Activated CD8-positive, alpha-beta T cell treated with anti-CD3 and anti-CD28 coated beads for 36 hours (primary cell): Measurements from ENCODE around the gene ELFN2. TPM values are rescaled to one million over a fixed set of nuclear protein-coding genes. Genes with fewer than 3 reads are reported as not detected.

Source experiments
- ATAC-seq: fragments of 200-7000 bp; cut with Tn5 transposase; one replicate; pipeline ENCODE4 v1.10.0; 2021; ENCODE audit warnings: mild to moderate bottlenecking, moderate library complexity
- CTCF ChIA-PET: fragments of 350-600 bp; sonication (Branson Sonifier 250); formaldehyde crosslinking; loops from one replicate; lab custom pipeline; 2021; ENCODE audit warnings: antibody characterized with exemption; lab: Charles Lee
- POLR2A ChIA-PET: fragments of 350-600 bp; sonication (Branson Sonifier 250); formaldehyde crosslinking; loops from one replicate; lab custom pipeline; 2021; ENCODE audit warnings: antibody characterized with exemption; lab: Charles Lee
- DNase-seq: peaks from one replicate; pipeline ENCODE4 v3.0.0-alpha.2; 2020
- H3K27ac Mint-ChIP-seq: one replicate; pipeline ENCODE4 v1.8.0; 2021; ENCODE audit warnings: mild to moderate bottlenecking, mixed read lengths
- H3K27me3 Mint-ChIP-seq: one replicate; pipeline ENCODE4 v1.8.0; 2021; ENCODE audit warnings: mixed read lengths
- H3K36me3 Mint-ChIP-seq: one replicate; pipeline ENCODE4 v1.8.0; 2021; ENCODE audit warnings: low read depth, mixed read lengths
- H3K4me1 Mint-ChIP-seq: one replicate; pipeline ENCODE4 v1.8.0; 2021; ENCODE audit warnings: low read depth, mixed read lengths
- H3K4me3 Mint-ChIP-seq: one replicate; pipeline ENCODE4 v1.8.0; 2021; ENCODE audit warnings: mild to moderate bottlenecking, moderate library complexity, mixed read lengths
- H3K9me3 Mint-ChIP-seq: one replicate; pipeline ENCODE4 v1.8.0; 2021; ENCODE audit warnings: mixed read lengths
- intact Hi-C: fragments of 100-400 bp; cut with micrococcal nuclease; formaldehyde crosslinking; loops from one replicate; pipeline ENCODE4 v1.10.0; 2022
- total RNA-seq, 2 experiments: library from RNA; stranded (reverse); gene quantifications; one replicate each; pipeline ENCODE4 v1.2.3, GENCODE V29; 2021
- TF ChIP-seq, protein P1 (sequence below): fragments of 200-600 bp; IDR thresholded peaks from one replicate; pipeline ENCODE4 v1.8.0; 2022; ENCODE audit warnings: antibody characterized with exemption, mild to moderate bottlenecking

The ELFN2 gene
- total RNA-seq, 2 experiments from 2014 or later = 0.51 to 0.52 TPM

DNA sequence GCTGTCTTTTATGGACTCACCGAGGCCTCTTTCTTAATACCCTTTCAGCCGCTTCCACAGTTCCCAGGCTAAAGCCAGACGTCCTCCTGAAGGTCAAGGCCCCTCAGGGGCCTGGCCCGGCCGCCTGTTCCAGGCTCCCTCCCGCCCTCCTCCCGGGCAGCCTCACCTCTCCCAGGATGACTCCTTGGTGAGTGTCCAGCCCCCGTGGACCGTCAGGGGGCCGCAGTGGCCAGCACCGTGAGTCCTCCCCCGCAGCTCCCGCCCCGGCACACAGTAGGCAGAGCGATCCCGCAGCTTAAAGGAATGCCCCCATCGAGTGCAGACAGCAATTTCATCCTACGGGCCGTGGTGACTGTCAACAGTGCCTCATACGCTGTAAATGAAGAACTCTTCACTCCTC lies 32.9 kb downstream of the ELFN2 start:
- no peaks in the 10 kb centered on the region for H3K4me1 Mint-ChIP-seq
- H3K27me3 Mint-ChIP-seq = no peaks in the 10 kb centered on the region
- ATAC-seq = no peak
- H3K4me3 Mint-ChIP-seq = no peak overlapping the region
- TF ChIP-seq, protein P1, sequence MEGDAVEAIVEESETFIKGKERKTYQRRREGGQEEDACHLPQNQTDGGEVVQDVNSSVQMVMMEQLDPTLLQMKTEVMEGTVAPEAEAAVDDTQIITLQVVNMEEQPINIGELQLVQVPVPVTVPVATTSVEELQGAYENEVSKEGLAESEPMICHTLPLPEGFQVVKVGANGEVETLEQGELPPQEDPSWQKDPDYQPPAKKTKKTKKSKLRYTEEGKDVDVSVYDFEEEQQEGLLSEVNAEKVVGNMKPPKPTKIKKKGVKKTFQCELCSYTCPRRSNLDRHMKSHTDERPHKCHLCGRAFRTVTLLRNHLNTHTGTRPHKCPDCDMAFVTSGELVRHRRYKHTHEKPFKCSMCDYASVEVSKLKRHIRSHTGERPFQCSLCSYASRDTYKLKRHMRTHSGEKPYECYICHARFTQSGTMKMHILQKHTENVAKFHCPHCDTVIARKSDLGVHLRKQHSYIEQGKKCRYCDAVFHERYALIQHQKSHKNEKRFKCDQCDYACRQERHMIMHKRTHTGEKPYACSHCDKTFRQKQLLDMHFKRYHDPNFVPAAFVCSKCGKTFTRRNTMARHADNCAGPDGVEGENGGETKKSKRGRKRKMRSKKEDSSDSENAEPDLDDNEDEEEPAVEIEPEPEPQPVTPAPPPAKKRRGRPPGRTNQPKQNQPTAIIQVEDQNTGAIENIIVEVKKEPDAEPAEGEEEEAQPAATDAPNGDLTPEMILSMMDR = no peak
- intact Hi-C loops = loop anchor here (10.0 kb wide), 1 partner anchor 60 kb away; no protein-coding TSS in a partner anchor
- no peak overlapping the region for H3K27ac Mint-ChIP-seq
- H3K36me3 Mint-ChIP-seq = no peaks in the 10 kb centered on the region
- POLR2A ChIA-PET = no interaction called here
- H3K9me3 Mint-ChIP-seq = no peaks in the 10 kb centered on the region
- CTCF ChIA-PET = interaction anchor here (1.4 kb wide), 1 partner anchor 34 kb away, joined by 3 read pairs; no protein-coding TSS in a partner anchor
- no peak for DNase-seq

DNA sequence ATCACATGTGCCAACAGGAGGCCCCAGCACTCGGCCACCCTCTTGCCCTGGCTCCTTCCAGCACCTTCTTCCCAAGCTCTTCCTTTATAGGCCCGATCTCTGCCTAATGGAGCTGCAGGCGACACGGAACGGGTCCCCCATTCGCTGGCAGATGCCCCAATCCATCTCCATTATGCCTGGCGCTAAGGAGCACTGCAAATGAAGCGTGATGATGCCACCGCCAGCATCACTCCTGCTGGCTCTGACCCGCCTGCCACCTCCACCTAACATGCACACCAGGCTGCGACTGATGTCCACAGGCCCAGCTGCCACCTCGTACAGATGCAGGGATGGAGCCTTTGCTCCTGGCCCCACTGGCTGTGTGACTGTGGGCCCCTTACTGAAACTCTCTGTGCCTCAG lies 33.5 kb downstream of the ELFN2 start:
- Mint-ChIP-seq H3K27ac (no peak overlapping the region), H3K27me3 (no peaks in the 10 kb centered on the region), H3K9me3 (no peaks in the 10 kb centered on the region), H3K36me3 (no peaks in the 10 kb centered on the region), H3K4me1 (no peaks in the 10 kb centered on the region), H3K4me3 (no peak overlapping the region)
- intact Hi-C loops = loop anchor here (10.0 kb wide), 1 partner anchor 61 kb away; no protein-coding TSS in a partner anchor
- ChIA-PET POLR2A (no interaction called here), CTCF (interaction anchor here (1.4 kb wide), 1 partner anchor 35 kb away, joined by 3 read pairs; no protein-coding TSS in a partner anchor)
- DNase-seq = no peak
- TF ChIP-seq, protein P1 = no peak
- no peak for ATAC-seq

DNA sequence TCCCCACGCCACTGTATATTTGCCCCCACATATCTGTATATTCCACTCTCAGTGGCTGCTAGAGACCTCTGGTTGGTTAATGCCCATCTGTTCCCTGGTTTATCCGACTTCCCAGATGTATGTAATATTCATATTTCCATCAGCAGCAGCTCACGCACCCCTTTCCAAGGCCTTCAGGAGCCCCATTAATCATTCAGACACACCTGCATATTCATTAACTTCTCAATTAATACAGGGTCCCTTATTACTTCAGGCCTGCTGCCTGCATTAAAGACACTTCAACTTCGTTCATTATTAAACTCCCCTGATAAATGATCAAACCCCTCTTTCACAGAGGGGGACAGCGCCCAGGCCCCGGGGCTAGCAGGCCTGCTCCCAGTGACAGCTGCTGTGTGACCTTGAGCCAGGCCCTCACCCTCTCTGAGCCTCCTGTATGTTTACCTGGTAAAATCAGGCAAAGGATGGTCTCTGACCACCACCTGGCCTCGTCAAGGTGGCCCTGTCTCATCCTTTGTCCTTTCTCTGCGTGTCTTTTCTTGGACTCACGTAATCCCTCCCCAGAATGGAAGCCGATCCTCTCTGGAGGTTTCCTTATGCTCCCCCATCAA lies 34.5 kb downstream of the ELFN2 start:
- ChIA-PET CTCF (interaction anchor here (1.4 kb wide), 1 partner anchor 36 kb away, joined by 3 read pairs; no protein-coding TSS in a partner anchor), POLR2A (no interaction called here)
- no peak for DNase-seq
- no peak for ATAC-seq
- H3K27ac Mint-ChIP-seq = no peak overlapping the region
- intact Hi-C loops = loop anchor here (10.0 kb wide), 1 partner anchor 62 kb away; no protein-coding TSS in a partner anchor
- no peak overlapping the region for H3K4me3 Mint-ChIP-seq
- TF ChIP-seq, protein P1 = no peak
- H3K36me3 Mint-ChIP-seq = no peaks in the 10 kb centered on the region
- H3K4me1 Mint-ChIP-seq = no peaks in the 10 kb centered on the region
- H3K27me3 Mint-ChIP-seq = no peaks in the 10 kb centered on the region
- no peaks in the 10 kb centered on the region for H3K9me3 Mint-ChIP-seq

DNA sequence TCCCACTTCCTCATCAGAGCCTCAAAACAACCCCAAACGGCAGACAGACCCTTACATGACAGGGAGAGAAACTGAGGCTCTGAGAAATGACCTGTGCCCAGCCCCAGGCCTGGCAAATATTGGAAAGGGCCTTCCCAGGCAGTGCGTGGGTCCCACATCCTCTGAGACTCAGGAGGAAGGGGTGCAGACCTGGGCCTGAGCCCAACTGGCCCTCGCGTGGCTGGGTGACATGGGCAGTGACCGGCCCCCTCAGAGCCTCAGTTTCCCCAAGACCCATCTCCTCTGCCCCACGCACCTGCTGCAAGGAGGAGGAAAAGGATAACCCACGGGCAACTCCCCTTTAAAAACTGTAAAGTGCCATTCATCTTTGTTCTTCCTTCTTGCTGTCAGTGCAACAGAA lies 35.6 kb downstream of the ELFN2 start:
- ATAC-seq (no peak), DNase-seq (no peak)
- Mint-ChIP-seq H3K4me3 (no peak overlapping the region), H3K36me3 (no peaks in the 10 kb centered on the region), H3K27me3 (no peaks in the 10 kb centered on the region), H3K4me1 (no peaks in the 10 kb centered on the region), H3K27ac (no peak overlapping the region), H3K9me3 (no peaks in the 10 kb centered on the region)
- ChIA-PET POLR2A (no interaction called here), CTCF (no interaction called here)
- TF ChIP-seq, protein P1 = no peak
- intact Hi-C loops = loop anchor here (10.0 kb wide), 1 partner anchor 63 kb away; no protein-coding TSS in a partner anchor

DNA sequence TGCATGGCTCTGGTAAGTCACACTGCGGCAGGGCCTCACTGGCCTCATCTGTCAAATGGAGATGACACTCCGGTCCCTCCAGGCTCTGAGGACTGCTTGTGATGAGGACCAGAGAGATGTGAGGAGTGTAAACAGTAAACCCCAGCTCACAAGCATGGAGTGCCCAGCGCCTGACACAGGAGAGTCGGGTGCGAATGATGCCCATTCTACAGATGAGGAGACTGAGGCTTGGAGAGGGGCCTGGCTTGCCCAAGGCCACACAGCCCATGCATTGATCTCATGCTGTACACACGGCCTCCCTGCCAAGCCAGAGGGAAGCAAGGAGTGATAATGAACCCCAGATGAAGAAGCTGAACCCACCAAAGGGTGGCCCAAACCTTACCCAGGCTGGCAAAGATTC lies 37.2 kb downstream of the ELFN2 start:
- Mint-ChIP-seq H3K4me3 (no peak overlapping the region), H3K9me3 (no peaks in the 10 kb centered on the region), H3K36me3 (no peaks in the 10 kb centered on the region), H3K4me1 (no peaks in the 10 kb centered on the region), H3K27me3 (no peaks in the 10 kb centered on the region), H3K27ac (no peak overlapping the region)
- DNase-seq = no peak
- POLR2A ChIA-PET = interaction anchor here (1.1 kb wide), 1 partner anchor 96 kb away, joined by 3 read pairs; the partner anchor contains the start of gene MFNG
- TF ChIP-seq, protein P1 = no peak
- intact Hi-C loops = loop anchor here (10.0 kb wide), 1 partner anchor 65 kb away; no protein-coding TSS in a partner anchor
- CTCF ChIA-PET = no interaction called here
- no peak for ATAC-seq
